ENCODE measurements around the gene MED31. TPM values are rescaled to one million over a fixed set of nuclear protein-coding genes. Genes with fewer than 3 reads are reported as not detected.
"Not testable (repeated sequence)": the region's sequence is repeated elsewhere in the genome, so short reads cannot be mapped to it uniquely, and the experiment has no call there.

MED31 gene
- total RNA-seq, 1 donor from 2014 or later, result 6.7 TPM

DNA sequence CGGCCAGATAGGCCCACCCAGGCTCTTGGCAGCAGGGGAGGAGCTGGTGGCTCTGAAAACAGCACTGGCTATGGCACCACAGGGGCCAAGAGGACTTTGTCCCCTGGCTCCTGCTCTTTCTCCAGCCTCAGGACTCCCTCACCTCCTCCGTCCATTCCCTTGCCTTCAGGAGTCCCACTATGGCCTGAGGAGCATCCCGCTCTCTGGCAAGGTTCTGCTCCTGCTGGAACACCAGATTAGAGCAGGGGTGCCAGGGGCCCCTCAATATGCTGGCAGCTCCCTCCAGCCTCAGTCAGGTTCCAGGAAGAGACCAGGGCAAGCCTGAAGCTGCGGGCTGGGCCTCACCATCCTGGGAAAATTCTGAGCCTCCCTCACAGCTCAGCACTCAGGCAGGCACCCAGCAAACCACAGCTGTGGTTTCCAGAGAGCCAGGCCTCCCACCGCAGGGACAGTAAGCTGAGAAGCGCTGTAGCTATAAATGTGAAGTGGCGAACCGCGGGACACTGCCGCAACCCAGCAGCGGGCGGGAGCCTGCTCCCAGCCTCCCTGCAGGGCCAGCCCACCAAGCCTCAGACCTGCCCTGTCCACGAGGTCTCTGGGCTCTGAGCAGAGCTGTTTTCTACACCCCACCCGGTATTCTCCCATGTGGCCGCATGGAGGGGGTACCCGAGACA lies 25.9 kb upstream of the MED31 start:
- DNase-seq (ENCODE audit: low read depth in 2 of 2), result no peak

DNA sequence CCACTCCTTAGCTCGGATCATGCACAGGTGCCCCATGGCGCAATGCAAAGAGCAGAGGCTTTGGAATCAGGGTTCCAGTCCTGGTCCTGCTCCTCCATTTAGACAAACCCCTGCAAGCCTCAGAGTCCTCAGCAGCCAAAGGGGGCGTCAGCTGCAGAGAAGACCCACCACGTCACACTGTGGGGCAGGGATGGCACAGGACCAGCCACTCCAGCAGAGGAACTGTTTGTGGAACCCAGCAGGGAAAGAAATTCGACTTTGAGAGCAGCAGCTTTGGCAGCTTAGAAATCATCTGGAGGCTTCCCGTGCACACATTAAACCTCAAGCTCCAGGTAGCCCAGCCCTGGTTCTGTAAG lies 25.4 kb upstream of the MED31 start:
- DNase-seq (ENCODE audit: low read depth in 2 of 2), result no peak

DNA sequence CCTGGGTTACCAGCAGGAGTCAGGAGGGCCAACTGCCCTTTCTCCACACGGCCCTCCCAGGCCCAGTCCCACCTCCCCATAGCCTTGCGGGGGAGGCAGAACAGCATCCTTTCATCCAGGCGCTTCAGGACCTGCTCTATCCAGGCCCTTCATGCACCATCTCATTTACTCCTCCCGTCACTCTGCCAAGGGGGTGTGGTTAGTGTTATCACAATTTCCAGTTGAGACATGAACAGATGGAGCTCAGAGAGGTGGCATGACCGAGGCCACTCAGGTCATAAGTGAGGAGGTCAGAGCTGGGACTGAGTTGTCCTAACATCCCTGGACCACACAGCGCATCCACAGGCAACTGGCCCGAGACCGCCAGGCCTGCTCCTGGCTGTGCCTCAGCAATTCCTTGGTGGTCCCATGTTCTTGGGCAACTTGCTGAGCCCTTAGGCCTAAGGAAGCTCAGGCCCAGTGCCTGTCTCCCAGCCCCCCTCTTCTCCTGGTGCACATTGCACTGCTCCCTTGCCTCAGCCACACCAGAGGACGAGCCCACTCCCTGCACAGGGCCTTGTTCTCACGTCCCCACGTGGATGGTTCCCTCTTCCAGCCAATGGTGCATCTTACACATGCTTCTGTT lies 23.9 kb upstream of the MED31 start:
- no peak for DNase-seq (ENCODE audit: low read depth in 2 of 2)

DNA sequence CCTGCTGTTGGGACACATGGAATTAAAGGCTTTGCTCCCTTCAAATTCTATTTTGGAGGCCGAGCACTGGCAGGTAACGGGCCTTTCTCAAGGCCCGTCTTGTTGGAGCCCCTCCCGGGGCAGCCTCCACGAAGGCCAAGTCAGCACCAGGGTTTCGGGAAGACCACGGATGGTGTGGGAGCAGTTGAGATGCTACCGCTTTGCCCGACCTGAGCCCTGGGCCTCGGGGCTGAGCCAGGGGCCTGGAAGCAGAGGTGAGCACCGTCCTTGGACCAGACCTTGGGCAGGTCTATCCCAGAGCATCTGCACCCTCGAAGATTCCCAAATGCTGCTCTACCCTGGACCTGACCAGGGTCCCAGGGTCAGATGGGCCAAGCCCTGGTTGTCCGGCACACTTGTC lies 23.2 kb upstream of the MED31 start:
- no peak for DNase-seq (ENCODE audit: low read depth in 2 of 2)

DNA sequence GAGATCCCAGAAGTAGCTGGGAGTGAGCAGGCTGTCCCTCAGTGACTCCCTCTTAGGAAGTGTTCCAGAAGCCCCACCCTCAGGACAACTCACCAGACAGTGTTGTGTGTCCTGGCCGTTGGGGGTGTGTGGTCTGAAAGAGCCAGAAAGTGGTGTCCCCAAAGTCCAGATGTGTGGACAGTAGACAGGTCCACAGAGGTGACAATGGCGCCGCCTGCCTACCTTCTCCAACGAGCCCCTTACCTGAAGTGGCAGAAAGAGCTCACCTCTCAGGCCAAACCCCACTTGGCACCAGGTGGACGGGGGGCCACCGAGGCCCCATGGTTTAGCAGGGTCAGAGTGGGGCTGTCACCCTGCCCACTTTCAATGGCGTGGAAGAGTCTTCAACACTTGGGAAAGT lies 20.0 kb upstream of the MED31 start:
- DNase-seq (ENCODE audit: low read depth in 2 of 2), result no peak

DNA sequence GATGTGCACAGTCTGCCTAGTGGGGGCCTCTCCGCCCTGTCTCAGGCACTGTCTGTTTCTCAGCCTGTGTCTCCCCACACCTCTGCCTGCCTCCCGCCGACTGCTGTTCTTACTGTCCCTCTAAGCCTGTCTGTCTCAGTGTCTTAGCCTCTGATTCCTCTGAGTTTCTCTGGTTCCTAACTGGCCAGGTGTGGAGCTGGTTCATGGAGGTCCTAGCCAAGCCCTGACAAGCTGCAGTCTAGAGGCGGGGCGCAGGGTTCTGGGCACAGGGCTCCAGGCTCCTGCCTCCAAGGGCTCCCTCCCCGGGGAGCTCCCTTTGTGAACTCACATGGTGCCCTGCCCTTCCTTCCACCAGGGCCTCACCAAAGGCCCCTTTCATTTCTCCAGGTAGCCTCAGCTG lies 19.6 kb upstream of the MED31 start:
- DNase-seq (ENCODE audit: low read depth in 2 of 2), result no peak

DNA sequence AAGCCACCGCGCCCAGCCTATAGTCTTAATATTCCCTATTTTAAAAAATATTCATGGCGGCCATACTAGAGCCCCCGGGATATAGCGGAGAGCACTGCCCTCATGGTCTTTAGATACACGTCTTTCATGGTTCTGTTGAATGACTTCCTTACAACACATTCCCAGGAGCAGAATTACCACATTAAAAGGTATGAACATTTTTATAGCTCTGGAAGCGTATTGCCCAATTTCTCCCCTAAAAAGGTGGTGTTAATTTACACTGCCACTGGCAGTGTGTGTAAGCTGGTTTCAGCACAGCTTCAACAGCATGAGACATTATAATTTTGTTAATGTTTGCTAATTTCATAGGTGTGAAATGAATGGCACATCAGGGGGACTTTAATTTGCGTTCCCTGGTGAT lies 19.2 kb upstream of the MED31 start:
- DNase-seq (ENCODE audit: low read depth in 2 of 2), result no peak

DNA sequence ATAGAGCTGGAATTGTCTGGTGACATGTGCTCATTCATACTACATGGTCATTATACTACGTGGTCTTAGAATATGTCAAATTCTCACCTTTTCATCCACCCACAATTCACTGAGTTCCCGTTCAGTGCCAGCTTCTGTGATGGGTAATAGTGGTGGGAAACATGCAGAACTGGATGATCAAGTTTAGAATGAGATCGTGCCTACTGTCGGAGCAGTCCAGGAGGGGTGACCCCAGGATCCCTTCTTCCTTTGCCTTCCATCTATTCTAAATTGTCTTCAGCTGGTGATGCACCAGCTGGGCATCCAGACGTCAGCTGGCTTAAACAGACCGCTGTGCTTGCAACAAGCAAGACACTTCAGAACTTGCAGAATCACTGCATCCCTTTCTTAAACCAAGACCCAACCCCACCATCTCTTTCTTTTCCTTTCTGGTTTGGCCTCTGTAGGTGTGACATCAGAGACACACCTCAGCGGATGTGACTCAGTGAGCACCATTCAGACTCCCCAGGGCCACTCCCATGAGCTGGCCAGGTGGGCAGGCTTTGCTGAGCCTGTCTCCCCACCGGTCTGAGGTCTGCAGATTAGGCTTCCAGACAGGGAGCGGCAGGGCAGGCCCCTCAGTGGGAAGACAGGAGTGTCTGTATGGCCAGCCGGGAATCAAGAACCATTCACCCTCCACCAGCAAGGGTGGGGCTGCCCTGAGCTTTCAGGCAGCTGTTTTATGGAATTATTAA lies 18.2 kb upstream of the MED31 start:
- DNase-seq (ENCODE audit: low read depth in 2 of 2), result no peak

DNA sequence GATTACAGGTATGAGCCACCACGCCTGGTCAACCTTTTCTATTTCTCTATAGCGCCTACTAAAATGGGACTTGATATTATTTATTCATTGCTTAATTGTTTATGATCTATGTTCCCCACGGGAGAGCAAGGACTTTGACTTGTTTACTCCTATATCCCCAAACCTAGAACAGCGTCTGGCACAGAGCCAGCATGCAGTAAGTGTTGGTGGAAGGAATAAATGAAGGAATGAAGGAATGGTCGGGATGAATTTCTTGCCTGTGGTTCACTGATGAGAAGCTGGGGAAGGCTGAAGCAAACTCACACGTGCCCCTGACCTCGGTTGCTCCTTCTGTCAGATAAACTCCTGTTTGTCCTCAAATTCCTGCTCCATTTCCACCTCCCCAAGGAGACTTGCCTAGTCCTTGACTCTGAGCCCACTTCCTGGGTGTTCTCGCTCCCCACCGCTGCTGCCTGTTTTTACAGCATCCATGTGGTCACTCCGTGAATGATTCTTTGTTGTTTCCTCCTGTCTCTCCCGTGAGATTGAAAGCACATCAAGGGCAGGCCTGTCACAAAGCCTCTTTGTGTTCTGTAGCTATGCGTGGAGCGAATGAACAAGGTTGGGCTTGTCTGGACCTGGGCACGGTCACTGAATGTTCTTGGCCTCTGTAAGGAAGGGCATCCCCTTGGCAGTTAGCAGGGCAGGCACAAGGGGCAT lies 17.5 kb upstream of the MED31 start:
- no peak for DNase-seq (ENCODE audit: low read depth in 2 of 2)

DNA sequence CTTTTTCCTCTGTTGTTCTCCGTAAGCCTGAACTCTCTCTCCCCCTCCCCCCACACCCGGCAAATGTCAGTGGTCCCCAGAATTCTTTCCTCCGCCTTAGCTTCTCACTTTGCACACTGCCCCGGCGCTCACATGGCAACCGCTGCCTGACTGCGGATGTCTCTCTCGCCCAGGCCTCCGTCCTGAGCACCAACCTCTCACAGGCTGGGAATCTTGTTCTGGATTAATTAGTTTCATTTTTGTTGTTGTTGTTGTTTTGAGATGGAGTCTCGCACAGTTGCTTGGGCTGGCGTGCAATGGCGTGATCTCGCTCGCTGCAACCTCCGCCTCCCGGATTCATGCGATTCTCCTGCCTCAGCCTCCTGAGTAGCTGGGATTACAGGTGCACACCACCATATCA lies 16.8 kb upstream of the MED31 start:
- no peak for DNase-seq (ENCODE audit: low read depth in 2 of 2)

DNA sequence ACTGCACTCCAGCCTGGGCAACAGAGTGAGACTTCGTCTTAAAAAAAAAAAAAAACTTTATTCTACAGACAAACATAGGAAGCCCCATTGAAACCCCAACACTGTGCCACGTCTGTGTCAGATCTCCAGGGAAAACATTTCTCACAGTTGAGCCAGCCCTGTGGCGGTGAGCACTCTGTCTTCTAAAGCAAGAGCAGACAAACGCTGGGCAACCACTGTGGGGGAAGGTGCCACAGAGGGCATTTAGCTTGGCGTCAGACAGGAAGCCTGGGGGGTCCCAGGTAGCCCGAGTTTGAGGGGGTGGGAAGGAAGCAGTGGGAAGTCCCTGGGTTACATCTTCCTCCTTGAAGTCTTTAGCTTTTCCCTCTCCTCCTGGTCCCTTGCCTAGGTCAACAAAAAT lies 16.1 kb upstream of the MED31 start:
- no peak for DNase-seq (ENCODE audit: low read depth in 2 of 2)

DNA sequence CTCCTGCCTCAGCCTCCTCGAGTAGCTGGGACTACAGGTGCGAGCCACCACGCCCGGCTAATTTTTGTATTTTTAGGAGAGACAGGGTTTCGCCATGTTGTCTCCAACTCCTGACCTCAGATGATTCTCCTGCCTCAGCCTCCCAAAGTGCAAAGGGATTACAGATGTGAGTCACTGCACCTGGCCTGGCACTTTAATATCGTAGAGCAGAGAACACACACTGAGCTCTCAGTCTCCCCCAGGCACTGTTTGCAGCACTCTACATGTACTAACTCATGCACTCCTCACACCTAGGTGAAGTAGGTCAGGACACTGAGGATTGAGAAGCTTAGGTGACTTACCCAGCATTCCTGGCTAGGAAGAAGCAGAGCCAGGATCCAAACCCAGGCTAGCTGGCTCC lies 15.2 kb upstream of the MED31 start:
- no peak for DNase-seq (ENCODE audit: low read depth in 2 of 2)

DNA sequence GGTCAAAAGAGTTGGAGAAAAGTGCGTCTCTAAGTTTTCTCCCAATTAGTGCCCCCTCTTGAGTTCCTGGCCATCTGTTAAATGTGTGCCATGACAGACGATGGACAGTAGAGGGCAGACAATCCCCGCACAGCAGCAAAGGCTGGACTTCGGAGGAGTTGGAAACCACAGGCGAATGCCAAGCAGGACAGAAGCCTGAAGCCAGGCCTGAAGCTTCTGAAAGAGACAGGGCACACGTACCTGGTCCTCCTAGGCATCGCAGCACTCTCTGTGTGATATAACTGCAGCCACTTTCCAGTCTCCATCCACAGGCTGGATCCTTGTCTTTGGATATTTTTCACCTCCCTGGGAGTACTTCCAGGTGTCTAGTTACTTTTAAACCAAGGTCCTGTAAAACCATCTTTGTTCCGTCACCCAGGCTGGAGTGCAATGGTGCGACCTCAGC lies 14.7 kb upstream of the MED31 start:
- DNase-seq (ENCODE audit: low read depth in 2 of 2), result peak; percentile 83 to 85

DNA sequence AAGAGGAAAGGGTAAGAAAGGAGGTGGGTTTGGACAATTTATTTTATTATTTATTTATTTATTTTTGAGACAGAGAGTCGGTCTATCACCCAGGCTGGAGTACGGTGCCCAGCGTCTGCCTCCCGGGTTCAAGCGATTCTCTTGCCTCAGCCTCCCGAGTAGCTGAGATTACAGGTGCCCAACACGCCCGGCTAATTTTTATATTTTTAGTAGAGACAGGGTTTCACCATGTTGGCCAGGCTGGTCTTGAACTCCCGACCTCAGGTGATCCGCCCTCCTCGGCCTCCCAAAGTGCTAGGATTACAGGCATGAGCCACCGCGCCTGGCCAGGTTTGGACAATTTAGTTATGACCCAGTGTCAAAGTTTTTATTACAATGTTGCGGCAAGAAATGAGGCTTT lies 11.8 kb upstream of the MED31 start:
- not testable (repeated sequence) for DNase-seq (ENCODE audit: low read depth in 2 of 2)

DNA sequence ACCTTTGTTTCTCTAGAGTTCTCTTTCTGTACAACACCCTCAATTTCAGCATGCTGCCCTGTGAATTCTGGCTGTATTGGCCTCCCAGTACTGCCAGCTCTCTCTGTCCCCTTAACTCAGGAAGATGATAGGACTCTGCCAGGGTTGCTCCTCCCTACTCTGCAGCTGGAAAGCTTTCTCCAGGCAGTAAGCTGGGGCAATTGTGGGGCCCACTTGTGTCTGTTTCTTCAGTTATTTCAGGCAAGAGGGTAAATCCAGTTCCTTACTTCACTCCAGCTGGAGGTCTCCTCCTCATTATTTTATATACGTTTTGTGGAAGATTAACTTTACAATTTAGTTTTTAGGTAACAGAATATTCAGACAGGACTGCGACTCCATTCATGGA lies 10.1 kb upstream of the MED31 start:
- no peak for DNase-seq (ENCODE audit: low read depth in 2 of 2)

DNA sequence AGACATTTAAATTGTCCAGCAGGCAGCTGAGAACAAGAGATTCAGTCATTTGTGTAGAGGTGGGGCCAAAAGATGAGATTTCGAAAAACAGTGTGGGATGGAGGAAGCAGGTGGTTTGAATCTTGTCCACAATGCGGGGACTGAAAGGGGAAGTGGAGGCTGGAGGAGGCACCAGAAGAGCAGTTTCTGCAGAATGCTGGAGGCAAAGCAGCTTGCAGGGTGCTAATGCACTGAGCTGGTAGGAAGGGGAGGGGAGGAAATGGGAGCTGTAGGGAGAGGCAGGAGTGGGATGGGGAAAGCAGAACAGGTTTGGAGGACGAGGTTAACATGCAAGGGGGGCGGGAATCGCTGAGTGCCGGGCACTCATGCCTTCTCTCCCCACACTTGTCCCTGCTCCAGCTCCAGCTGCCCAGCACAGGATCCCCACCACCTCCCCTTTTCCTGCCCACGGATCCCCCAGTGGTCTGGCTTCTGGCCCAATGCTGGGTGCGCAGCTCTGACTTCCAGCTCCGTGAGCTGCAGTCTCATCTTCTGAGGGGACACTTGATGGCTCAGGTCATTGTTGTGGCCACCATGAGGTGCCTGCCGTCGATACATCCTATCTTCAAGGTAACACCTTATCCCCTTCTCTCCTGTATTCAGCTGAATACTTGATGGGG lies 9.5 kb upstream of the MED31 start:
- no peak for DNase-seq (ENCODE audit: low read depth in 2 of 2)

DNA sequence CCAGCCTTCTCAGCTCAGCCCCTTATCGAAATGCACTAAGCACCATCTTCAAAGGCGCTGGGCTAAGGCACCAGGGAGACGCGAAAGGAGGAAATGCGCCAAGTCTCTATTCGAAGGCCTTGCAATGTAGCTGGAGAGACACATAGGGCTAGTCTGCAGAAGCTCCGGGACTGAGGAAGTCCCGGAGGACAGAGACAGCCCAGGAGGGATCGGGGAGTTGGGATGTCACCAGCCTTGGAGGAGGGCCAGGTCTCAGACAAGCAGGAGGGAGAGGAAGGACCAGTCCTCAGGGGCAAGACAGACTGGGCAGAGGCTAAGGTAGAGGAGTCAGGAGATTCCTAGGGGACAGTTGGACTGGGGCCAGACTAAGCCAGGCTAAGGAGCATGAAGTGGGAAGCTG lies 8.7 kb upstream of the MED31 start:
- no peak for DNase-seq (ENCODE audit: low read depth in 2 of 2)

DNA sequence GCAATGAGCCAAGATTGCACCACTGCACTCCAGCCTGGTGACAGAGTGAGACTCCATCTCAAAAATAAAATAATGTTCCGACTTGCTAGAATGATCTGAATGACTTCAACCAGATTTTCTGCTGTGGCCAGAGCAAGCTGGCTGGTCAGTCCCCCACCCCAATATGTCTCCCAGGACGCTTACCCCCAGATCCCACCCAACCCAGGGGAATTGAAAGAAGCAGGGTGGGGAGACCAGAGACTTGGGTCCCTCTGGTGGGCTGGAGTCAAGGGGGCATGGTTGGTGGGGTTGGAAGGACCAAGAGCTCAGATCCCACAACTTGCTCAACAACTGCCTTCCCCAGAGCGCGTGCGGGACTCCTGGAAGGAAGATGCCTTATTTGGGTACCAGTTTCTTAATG lies 7.0 kb upstream of the MED31 start:
- not testable (repeated sequence) for DNase-seq (ENCODE audit: low read depth in 2 of 2)

DNA sequence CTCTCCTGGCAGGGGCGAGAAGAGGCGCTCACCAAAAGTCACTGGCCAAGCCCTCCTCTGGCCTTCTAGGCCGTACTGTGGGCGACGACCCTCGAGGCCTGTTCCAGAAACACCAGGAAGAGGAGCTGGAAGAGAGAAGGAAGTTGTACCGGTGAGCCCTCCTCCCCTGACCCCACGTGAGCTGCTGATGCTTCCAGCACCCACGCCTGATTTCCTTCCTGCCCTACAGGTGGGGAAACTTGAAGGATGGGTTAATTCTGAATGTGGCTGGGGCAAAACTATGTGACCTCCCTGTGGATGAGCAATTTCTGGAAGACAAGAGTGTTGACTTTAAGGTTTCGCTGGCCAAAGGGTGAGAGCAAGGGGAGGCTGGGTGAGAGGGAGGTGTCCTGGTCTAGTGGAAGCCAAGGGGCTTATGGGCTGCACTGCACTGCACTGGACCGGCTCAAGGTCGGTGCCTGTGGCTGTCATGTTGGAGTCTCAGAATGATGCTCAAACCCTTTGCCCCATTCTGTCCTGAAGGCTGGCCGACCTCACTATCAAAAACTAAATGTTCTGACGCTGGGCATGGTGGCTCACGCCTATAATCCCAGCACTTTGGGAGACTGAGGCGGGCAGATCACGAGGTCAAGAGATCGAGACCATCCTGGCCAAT lies 6.4 kb upstream of the MED31 start:
- DNase-seq (ENCODE audit: low read depth in 2 of 2), result no peak

DNA sequence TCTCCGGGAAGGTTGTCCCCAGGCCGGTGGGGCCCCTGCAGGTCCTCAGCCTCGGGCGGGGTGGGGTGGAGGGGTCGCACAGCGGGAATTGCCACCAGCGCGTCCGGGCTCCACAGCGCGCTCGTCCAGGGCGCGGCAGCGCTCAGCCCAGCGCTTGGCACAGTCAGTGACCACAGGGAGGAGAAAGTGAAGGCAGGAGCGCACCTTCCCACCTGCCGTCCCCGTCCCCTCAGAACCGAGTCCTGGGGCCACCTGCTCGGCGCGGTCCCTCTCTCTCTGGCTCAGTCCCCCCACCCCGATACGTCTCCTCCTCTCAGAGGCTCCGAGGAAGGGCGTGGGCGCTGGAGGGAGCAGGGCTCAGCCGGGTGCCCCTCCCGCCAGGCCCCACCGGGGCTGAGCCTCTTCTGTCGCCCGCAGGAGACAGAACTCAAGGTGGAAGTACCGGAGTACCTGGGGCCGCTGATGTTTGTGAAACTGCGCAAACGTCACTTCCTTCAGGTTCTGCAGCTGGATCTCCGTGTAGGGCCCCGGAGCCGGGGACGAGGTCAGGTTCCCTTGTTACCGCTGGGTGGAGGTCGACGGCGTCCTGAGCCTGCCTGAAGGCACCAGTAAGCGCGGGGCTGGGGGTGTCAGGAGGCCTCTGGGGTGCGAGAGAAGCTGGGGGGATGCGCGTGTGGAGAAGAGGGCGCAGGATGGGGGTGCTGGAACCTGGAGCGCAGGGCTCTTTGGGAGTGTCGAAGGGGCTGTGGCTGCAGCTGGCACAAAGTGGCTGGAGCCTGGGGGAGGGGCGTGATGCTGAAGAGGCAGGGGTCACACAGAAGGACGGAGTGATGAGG lies 5.6 kb upstream of the MED31 start:
- DNase-seq (ENCODE audit: low read depth in 2 of 2), result not testable (repeated sequence)

Data from lung microvascular endothelial cell (primary cell).